A549 (cell line): Measurements from ENCODE around the gene CXCL5.

ENCODE experiments used
- NPAS2 ChIP-seq: fragments of 250-450 bp; sonication (Bioruptor Pico); IDR thresholded peaks from 2 replicates; pipeline ENCODE4 v1.8.0; 2022; ENCODE audit warnings: mild to moderate bottlenecking, moderate library complexity, borderline replicate concordance
- TF ChIP-seq, protein P1 (sequence below): fragments of >200 bp; sonication (Bioruptor Twin); formaldehyde crosslinking; IDR thresholded peaks from 3 replicates; pipeline ENCODE4 v1.5.1; 2016
- TF ChIP-seq, protein P2 (sequence below): IDR thresholded peaks from 2 replicates; pipeline ENCODE4 v1.6.1; 2012

DNA sequence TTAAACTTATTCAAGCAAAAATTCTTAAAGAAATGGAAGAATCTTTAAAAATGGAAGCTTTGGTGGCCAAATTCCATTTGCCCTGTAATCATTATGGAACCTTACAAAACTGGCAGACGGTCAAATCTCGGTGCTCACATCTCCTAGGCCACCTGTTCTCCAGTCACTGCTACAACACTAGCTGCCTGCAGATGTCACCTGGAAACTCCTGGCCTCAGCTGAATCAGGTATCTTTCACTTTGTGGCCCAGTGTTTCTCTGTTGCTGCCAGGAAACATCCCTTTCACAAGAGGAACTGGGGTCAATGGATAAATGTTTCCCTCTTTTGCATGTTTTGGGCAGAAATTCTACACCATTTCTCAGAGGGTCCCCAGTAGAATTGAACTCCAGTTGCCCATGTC lies 44.2 kb upstream of the CXCL5 start:
- TF ChIP-seq NPAS2 (CRISPR knock-in tag) = no peak
- TF ChIP-seq, protein P1, sequence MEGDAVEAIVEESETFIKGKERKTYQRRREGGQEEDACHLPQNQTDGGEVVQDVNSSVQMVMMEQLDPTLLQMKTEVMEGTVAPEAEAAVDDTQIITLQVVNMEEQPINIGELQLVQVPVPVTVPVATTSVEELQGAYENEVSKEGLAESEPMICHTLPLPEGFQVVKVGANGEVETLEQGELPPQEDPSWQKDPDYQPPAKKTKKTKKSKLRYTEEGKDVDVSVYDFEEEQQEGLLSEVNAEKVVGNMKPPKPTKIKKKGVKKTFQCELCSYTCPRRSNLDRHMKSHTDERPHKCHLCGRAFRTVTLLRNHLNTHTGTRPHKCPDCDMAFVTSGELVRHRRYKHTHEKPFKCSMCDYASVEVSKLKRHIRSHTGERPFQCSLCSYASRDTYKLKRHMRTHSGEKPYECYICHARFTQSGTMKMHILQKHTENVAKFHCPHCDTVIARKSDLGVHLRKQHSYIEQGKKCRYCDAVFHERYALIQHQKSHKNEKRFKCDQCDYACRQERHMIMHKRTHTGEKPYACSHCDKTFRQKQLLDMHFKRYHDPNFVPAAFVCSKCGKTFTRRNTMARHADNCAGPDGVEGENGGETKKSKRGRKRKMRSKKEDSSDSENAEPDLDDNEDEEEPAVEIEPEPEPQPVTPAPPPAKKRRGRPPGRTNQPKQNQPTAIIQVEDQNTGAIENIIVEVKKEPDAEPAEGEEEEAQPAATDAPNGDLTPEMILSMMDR = no peak
- TF ChIP-seq, protein P2, sequence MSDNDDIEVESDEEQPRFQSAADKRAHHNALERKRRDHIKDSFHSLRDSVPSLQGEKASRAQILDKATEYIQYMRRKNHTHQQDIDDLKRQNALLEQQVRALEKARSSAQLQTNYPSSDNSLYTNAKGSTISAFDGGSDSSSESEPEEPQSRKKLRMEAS = no peak
